Right renal cortex interstitium (tissue), 3 donors: ENCODE measurements around the gene C6orf163. TPM values are rescaled to one million over a fixed set of nuclear protein-coding genes. Genes with fewer than 3 reads are reported as not detected.
A peak's percentile ranks its signal among the peaks of the same experiment; 100 is the strongest.
"Not testable (repeated sequence)": the region's sequence is repeated elsewhere in the genome, so short reads cannot be mapped to it uniquely, and the experiment has no call there.

Experiments
- DNase-seq, 3 donors: peaks; one replicate each; pipeline ENCODE4 v3.0.0-alpha.2; 2013; ENCODE audit warnings: low read depth in 3 of 3, low spot score in 2 of 3
- polyA plus RNA-seq, 3 donors: library from polyadenylated mRNA; unstranded; fragments of 120-200 nt; gene quantifications; one replicate each; pipeline ENCODE4 v1.2.1, GENCODE V29; 2013; ENCODE audit not compliant: insufficient read length in 3 of 3

C6orf163 gene
- 1 to 10 TPM; 2.7 to 3.5 (median 3.3) TPM for polyA plus RNA-seq

DNA sequence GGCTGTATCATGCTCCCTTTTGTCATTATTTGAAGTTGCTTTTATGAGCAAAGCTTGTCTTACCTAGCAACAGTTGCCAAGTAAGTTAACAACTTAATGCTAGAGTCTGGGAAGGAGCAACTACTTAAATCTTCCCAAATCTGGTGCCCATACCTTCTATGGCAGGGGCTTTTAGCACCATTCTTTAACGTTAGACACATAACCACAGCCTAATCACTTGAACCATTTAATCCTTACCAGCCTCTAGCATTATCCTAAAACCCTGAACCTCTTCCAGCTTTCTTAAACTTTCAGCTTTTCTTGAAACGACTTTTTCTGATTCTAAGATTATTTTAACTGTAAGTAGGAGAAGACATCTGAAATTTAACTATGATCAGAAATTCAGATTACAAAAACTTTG lies at the start of gene C6orf163:
Gene C6orf163, plus strand, starts transcription at position 83 of the 400 bp plus-strand sequence. Its CDS starts 287 bp downstream, at position 370.
- no peak for DNase-seq

- no peak for DNase-seq
These were observed 47.5 kb upstream of the C6orf163 start for GRCh38 chr6:87297119-87297518.

- DNase-seq: not testable (repeated sequence)
These were observed 43.3 kb upstream of the C6orf163 start for GRCh38 chr6:87301277-87301676.

- no peak for DNase-seq
These were observed 35.6 kb upstream of the C6orf163 start for GRCh38 chr6:87308970-87309369.

- no peak for DNase-seq
These were observed 31.8 kb upstream of the C6orf163 start for GRCh38 chr6:87312860-87313259.

- DNase-seq: no peak
These were observed 29.5 kb upstream of the C6orf163 start for GRCh38 chr6:87315071-87315470.

GRCh38 chr6:87319271-87319987 lies 25.2 kb upstream of the C6orf163 start:
- no peak for DNase-seq

DNA sequence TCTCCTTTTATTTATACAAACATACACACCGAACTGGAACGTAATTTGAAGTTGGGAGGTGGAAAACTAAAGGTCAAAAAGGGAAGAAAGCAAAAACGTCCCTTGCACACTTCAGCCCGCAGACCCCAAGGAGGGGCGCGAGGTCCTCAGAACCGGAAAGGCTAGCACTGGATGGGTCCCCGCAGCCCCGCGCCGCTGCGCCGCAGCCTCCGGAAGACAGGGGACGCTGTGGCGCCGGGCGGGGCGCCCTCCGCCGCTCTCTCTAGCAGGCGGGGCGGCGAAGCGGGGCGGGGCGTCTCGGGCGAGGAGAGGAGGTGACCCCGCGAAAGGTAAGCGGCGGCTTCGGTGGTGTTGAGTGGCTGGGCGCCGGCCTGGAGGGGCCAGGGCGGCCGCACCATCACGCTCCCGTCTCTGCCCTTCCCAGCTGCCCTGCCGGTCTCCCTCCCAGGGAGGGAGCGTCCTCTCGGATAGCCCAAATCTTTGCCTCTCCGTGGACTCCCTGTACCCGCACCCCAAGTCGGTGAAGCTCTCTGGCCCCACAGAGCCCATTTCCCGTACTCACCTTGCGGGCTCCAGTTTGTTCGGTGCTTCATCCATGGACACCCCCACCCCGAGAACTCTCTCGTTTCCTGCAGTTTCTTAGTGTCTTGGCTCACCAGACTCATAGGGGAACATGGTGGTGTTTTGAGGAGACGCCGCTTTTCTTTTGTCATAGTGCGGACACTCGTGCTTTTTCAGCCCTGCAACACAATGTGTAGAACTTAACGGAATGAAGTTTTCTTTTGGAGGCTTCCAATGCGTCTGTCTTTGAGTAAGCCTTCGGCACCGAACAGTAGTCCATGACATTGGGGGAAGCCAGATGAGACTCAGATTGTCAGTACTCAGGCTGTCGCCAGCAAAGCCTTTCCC lies 22.1 kb upstream of the C6orf163 start, which contains the start of gene SMIM8:
Gene SMIM8, plus strand, starts transcription at position 285 of the 909 bp plus-strand sequence. CDS start 14,444 bp downstream, outside the sequence.
- peak; percentile 57 to 73 (median 66) for DNase-seq

DNA sequence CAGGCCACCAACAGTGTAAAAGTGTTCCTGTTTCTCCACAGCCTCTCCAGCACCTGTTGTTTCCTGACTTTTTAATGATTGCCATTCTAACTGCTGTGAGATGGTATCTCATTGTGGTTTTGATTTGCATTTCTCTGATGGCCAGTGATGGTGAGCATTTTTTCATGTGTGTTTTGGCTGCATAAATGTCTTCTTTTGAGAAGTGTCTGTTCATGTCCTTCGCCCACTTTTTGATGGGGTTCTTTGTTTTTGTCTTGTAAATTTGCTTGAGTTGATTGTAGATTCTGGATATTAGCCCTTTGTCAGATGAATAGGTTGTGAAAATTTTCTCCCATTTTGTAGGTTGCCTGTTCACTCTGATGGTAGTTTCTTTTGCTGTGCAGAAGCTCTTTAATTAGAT lies 20.7 kb upstream of the C6orf163 start:
- not testable (repeated sequence) for DNase-seq

DNA sequence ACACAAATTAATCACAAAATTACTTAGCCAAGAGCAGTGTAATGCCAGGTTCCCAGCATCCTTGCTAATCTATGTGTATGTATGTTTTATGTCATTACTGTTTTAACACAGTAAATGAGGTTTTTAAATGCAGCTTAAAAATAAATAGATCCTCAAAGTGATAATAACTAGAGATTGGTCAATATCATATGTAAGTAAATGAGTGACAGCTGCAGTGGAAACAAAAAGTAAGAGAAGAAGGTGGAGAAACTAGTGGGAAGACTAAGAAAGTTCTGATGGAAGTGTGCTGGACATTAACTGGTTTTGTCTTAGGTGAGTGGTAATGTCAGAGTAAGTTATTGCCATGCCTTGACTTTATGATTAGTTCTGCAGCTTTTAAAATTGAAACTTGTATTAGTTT lies 13.7 kb upstream of the C6orf163 start:
- no peak for DNase-seq

DNA sequence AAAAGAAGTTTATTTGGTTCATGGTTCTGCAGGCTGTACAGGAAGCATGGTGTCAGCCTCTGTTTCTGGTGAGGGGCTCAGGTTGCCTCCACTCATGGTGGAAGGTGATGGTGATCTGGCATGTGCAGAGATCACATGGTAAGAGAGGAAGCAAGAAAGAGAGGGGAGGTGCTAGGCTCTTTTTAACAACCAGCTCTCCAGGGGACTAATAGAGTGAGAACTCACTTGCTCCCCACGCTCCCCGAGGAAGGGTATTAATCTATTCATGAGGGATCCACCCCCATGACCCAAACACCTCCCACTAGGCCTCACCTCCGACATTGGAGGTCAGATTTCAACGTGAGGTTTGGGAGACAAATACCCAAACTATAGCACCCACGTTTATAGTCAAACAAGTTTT lies 11.6 kb upstream of the C6orf163 start:
- DNase-seq: no peak

GRCh38 chr6:87333591-87334181 lies 10.9 kb upstream of the C6orf163 start:
- DNase-seq: no peak

- no peak for DNase-seq
These were observed 9.9 kb upstream of the C6orf163 start for GRCh38 chr6:87334683-87335082.

GRCh38 chr6:87336367-87336766 lies 8.2 kb upstream of the C6orf163 start:
- DNase-seq: no peak

DNA sequence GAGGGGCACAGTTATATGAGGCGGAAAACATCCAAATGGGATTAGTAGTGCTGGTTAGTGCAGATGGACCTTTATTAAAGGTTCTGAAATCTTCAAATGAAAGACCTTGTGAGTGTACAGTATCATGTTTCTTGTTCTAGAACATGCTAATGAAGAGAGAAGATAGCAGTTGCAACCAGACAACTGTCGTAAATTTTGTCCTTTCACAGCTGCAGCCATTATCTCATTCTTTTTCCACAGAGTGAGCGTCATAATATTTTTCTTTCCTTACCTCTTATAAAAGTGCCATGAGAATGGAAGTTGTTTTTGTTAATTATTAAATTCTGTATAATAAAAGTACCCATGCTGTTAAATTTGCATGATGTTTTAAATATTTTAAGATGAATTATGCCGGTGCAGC lies 4.4 kb upstream of the C6orf163 start:
- DNase-seq: no peak

DNA sequence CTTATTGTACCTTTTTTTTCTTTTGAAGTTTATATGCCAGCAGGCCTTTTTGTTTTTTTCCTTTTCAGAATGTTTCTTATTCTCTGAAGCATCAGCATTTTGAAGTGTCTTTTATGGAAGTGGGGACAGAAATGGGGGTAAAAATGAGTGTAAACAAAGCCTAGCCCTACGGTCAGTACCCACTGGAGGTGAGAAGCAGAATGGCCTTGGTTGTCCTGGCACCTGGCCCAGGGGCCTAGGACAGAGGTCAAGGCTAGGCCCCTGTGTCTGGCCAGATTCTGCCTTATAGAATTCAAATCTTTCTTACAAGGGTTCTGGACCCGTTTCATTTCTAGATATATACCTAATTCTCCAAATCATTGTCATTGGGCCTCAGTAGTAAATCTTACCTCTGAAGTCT lies 3.5 kb upstream of the C6orf163 start:
- no peak for DNase-seq

DNA sequence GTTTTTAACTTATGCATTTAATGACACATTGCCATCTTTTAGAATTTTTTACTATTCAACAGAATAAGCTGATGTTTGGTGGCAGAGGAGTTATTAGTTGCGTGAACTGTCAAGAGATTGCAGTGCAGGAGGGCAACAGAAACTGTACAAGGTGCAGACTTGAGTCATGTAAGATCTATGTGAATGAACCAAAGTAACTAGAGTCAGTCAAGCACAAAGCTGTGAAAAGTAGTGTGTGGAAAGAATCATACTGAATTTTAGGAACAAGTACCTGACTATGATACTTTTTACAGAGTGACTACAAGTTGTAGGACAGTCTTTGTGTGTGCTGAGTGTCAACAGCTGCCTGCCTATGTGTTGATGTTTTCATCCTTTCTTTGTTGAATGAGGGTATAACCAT lies 2.7 kb upstream of the C6orf163 start:
- no peak for DNase-seq

DNA sequence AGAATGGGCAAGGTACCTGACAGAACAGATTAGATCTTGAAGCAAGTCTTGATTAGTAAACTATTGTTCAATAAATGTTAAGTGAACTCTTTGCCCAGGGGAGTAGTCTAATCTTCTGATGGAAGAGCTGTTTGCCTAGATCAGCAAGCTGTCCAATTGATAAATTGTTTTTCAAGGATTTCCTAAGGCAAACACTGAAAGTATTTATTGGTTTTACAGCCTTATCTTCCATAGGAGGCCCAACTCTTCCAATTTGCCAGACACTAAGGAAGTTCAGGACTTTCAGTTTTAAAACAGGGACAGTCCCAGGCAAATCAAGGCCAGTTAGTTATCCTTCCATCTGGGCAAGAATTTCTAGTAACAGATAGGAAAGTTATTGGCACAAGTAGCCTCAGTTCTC lies 1.8 kb upstream of the C6orf163 start:
- DNase-seq: no peak

GRCh38 chr6:87346700-87347099 lies 2.1 kb downstream of the C6orf163 start:
- DNase-seq: no peak

GRCh38 chr6:87349896-87350295 lies 5.3 kb downstream of the C6orf163 start:
- no peak for DNase-seq

DNA sequence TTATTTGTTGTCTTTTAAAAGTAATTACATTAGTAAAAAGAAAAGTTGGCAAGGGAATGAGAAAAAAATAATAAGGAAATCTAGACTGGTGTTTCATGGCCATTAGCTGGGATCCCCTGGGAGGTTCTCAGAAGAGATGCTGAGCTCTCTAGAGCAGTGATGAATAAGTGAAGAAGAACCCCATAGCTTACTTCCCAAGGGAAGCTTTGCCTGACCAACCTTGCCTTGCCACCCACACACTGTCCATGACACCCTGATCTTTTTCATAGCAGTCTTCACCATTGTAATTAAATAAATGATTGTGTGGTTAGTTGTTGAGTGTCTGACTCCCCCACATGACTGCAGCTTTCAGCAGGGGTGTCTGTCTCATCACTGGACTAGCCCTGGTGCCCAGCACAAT lies 5.9 kb downstream of the C6orf163 start:
- DNase-seq: no peak
